NOMO-1 (cell line): Measurements from ENCODE around the gene SIK2.

ENCODE experiments used
- DNase-seq, 2 experiments: peaks; one replicate each; lab custom pipeline; 2025; ENCODE audit not compliant: unreplicated experiment in 2 of 2; lab: John Stamatoyannopoulos, UW

Gene SIK2

DNA sequence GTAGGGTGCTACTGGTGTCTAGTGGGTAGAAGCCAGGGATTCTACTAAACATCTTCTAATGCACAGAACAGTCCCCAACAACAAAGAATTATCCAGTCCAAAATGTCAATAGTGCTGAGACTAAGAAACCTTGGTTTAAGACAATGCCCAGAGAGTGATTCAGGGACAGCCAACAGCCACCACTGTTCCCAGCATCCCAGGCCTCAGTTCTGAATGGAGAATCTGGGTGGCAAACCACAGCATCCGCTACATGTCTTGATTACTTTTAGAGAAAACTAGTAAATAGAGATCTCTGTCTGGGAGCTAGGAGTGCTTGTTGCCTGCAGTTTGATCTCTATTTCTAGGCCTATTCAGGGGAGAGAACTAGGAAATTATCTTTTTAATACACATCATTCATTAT lies 20.9 kb upstream of the SIK2 start:
- no peak for DNase-seq

DNA sequence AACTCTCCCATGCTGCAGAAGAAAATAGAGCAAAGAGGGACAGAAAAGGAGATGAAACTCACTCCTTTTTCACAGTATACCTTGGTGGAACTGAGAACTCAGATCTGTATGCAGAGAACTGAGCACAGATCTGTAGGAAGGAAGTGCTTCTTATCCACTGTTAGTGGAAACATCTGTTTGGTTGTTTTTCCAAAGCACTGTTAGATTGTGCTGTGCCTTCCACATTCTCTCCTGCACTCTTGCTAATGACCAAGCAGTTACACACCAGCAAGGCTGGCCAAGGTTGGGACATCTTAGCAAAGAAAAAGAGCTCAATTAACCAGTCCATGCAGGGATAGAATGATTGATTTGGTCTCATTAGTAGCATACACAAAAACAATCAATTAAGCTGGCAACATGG lies 20.1 kb upstream of the SIK2 start:
- DNase-seq = no peak

DNA sequence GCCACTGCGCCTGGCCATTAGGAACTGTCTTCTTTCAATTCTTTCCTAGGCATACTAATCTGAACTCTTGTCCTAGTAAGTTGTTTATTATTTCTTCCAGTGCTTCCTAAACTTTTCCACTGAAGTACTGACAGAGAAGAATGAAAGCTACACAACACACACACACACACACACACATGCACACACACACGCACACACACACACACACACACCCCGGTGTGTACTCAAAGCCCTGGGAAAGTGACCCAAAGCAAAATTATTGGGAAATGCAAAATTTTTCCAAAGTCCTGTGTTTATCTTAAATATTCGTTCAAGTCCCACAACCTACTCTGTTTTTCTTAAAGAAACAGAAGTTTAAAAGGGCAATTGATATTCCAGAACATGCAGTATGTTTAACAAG lies 19.4 kb upstream of the SIK2 start:
- DNase-seq = no peak

DNA sequence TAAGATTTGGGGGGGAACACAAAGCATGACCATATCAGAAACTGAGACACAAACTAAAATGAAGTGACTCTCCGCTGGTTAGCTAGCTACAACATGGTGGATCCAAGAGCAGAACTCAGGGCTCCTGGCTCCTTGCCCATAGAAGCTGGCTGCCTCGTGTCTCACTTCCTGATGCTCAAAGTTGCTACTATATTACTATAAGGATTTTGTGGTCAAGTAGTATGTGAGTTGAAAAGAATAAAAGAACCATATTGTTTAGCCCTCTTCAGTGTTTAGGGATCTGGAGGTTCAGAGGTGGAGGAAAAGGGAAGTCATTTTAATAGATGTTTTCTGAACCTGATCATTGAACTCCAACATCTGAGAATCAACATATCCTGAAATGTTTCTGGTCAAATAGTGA lies 16.9 kb upstream of the SIK2 start:
- peak in 1 of 2 experiments; percentile 14 for DNase-seq

DNA sequence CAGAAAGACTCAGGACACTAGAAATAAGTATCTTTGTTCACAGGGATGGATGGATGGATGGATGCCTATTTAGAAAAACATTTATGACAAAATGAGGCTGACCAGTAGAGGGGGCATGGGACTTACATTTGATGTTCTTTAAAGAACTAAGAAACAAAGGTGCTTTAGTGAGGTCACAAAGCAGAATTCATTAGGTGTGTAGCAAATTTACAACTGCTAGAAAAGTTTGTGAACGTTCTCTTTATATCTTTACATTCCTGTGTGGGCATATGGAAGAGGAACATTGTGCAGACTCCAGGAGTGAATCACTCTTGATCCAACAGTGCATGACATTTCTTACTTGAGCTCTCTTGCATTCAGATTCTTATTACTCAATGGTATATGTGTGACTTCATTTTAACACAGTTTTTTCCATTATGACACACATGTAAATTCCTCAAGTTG lies 15.8 kb upstream of the SIK2 start:
- DNase-seq = peak in 1 of 2 experiments; percentile 39

DNA sequence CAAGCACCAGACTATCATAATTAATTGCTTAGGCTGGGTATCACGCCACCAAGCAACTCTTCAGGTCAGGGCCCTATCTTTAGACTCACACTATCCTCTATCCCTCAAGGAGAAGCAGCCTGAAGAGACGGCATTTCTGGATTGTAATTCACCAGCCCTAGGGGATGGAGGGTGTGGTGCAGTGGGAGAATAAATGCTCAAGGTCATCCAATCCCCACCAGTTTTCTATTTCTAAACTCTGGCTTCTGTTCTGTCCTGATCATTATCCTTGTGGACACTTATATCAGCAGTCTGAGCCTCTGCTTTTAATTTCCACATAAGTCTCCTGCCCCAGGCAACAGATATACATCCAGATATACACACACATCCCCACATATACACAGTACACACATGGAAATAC lies 13.1 kb upstream of the SIK2 start:
- DNase-seq = no peak

DNA sequence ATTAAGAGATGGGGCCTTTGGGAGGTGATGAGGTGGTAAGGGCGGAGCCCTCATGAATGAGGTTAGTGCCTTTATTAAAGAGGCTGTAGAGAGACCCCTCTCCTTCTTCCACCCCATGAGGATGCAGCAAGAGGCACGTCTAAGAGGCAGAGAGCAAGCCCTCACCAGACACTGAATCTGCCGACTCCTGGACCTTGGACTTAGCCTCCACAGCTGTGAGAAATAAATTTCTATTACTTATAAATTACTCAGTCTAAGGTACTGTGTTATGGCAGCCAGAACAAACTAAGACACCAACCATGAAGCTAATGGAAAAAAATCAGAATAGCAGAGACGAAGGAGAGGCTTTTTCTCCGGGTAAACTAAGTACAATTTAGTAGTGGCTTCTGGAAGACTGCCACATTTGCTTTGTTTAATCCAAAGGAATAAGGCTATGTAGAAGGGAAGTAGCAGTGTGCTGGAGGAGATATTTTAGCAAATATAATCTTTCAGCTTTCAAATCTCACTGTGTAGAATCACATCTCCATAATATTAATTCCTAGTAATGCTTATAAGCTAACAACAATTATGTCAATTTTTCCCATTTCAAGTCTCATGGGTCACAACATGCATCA lies 12.3 kb upstream of the SIK2 start:
- DNase-seq = no peak

DNA sequence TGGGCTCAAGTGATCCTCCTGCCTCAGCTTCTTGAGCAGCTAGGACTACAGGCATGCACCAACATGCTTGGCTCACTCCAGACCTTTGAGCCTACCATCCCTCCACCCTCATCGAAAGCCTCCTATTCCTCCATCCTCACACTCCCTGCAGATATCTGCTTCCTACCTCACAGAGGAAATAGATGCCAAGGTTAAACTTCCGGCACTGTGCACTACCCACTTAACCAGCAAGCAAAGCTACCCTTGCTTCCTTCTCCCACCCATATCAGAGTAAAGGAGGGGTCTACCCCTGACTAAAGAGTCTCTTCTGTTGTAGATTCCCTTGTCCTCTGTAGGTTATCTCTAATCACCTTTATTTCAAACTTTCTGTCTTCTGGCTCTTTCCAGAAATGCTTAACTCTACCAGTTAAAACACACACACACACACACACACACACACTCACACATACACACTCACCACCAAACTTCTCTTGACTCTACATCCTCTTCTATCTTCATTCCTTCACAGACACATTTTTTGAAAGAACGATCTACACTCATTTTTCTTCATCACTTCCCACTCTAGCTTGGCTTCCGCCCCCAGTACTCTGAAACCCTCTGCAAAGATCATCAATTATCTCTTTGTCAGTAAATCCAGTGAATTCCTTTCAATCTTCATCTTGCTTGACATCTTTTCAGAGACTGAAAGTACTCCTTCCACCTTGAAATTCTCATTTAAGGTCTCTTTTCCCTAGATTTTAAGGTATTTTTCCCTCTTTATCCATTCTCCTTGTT lies 10.9 kb upstream of the SIK2 start:
- DNase-seq = no peak

DNA sequence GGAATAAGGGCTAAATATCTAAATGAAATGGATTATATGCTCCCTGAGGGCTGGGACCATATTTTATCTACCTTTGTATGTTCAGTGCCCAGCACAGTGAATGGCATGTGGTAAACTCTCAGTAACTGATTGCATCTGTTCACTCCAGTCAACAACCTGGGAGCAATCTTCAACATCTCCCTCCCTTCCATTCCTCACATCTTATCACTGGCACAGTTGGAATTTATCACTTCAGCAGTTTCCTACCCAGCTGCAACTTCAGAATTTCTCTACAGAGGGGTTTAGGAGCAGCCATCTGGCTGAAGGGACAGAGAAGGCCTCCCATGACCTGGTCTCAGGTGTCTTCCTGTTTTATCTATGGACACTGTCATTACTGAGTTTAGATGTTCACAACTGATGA lies 9.8 kb upstream of the SIK2 start:
- no peak for DNase-seq

DNA sequence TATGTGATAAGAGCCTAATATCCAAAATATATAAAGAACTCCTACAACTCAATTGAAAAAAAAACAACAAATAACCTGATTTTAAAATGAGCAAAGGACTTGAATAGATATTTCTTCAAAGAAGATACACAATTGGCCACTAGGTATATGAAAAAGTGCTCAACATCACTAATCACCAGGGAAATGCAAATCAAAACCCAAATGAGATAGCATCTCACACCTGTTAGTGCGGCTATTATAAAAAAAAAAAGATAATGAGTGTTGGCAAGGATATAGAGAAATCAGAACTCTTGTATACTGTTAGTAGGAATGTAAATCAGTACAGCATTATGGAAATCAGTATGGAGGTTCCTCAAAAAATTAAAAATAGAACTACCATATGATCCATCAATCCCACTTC lies 5.9 kb upstream of the SIK2 start:
- no peak for DNase-seq

DNA sequence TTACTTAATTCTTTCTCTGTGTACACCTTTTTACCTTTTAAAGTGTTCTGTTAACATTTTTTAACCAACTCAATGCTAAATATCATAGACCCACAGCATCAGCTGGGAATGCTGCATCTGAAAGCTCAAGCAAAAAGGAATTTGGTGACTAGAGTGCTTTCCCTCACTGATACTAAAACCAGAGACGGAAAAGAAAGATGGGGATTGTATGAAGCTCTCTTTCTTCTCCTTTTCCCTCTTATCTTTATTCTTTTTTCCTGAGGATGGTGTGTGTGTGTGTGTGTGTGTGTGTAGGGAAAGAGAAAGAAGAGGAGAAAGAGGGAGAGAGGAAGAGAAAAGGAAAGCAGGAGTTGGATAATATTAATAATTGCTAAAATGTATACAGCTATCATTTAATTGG lies 4.1 kb upstream of the SIK2 start:
- no peak for DNase-seq

DNA sequence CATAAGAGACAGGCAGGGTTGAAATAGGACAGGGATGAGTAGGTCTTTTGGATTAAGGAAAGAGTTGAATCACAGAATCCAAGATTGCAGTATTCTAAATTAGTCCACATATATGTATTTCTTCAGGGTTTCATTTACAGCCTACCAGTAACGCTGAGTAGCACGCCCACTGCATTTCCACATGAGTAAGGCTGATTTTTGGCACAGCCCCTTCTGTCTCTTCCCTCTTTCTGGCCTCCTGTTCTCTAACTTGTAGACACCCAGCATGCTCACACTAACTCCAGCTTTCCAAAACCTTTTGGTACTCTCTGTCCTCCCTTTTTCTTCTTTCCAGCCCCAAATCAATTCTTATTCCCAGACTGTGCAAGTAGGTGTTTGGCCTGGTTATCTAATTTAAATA lies 3.7 kb upstream of the SIK2 start:
- DNase-seq = peak in 1 of 2 experiments; percentile 14

DNA sequence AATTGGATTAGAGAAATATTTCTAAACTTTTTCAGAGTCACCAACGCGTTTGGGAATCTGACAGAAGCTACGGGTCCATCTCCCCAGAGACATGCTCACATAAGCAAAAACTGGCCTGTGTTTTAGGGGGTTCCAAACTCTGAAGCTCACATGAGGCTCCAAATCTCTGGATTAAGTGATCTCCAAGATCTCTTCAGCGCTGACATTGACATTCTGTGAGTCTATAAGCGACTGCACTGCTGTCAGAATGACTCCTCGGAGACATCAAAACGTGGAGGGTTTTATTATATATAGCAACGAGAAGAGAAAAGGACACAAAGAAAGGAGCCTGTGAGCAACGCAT lies 642 bp upstream of the SIK2 start:
- no peak for DNase-seq

DNA sequence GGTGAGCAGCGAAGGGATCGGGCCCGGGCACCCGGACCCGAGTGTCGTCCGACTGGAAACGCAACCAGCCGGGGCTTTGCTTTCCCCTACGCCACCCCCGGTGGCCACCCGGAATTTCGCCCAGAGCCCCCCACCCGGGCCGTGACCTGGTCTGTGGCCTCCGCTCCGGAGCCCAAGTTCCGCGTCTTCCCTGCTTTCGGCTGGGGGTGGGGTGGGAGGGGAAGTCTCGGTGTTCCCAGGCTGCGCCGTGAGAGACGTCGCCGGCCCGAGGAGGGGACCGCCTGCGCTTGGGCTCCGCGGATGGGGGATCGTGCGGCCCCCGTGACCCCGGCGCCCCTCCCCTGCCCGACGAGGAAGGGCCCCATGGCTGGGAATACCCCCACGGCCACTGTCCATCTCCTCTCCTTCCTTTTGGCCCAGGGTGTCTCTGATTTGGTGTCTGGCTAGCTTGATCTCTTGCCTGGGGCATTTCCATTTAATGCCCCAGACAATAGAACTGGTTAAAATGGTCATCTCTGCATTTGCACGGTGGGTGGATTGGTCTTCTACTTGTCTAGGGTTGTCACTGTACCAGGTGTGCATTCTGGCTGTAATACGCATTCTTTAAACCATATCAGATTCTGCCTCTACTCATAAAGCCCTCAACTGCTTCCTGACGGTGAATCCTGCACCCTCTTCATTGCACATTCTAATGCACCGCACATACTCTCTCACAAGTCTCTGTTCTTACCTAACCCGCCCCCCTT lies 789 bp downstream of the SIK2 start:
- DNase-seq = peak in 1 of 2 experiments; percentile 27

DNA sequence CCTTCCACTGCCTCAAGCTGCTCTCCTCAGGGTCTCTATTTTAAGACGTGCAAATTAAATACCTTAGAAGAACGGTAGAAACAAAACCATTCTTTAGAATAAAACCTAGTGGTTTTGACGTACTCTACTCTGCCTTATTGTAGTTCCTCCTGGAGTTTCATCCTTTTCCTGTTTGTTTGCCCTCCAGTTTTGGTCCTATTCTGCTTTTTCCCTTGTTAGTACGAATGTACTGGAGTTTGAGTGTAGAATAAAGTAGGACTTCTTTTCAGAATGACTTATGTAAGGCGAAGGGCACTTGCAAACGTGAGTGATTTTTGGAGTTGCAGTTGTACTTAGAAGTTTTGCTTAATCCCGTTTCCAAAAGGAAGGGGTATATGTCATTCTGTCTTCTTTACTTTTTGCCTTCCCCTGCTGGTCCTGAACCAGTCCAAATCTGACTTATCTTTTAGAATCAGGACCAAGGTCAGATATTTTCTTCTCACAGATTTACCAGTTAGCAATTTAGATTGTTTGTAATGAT lies 1.4 kb downstream of the SIK2 start:
- peak in 1 of 2 experiments; percentile 17 for DNase-seq

DNA sequence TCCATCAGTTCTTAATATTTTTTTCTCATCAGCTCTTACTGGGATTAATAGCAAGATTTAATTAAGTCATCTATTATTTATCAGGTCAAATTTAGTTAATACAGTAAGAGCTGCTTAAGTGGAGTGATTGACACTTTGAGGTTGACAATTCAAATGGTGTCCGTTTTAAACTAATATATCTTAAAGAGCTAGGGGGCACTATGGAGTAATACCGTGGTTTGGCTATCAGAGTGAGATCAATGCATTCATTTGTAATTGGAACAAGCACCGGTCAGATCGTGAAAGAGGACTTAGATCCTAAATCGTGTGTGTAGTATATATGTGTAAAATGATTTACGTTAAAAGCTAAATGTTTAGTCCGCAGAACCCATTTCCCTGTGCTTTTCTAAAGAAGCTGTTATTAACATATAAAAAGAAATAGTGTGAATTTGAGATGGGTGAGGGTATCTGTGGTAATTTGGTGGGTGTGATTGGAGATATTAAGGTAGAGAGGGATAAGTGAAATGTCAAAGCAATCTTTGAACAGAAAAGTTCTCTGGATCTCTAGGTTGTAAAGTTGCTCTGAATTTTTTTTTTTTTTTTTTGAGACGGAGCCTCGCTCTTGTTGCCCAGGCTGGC lies 2.3 kb downstream of the SIK2 start:
- DNase-seq = peak; percentile 26 to 66

DNA sequence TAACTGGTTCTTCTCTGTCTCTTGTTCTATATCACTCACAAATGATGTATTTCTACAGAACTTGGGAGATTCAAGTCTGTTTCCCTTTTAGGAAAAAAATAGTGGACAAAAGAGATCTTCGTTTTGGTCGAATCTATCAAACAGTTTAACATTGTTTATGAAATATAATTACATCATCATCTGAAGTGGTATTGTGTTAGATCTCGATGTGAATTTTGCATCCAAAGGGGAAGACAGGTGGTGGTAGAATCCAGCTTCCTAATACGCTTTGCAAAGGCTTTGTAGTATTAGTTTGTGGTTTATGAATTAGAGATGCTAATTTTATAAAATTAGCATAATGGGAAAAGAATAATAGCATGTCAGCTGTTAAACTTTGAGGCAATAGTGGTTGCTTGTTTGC lies 3.4 kb downstream of the SIK2 start:
- no peak for DNase-seq

DNA sequence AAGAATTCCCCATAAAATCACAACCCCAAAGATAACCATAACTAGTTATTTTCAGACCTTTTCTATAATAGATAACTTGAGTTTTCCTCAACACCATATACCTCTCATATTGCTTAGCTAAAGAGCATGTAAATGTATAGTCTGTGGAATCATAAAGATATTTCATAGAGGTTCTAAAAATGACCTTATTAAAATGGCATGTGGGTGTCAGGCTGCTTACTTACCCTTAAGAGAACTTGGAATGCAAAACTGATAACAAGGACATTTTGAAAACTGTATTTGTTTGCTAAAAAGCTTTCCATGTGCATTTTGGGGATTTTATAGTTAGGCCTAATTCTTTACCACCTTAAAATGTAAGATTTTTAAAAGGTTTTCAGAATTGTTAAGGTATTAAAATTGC lies 4.7 kb downstream of the SIK2 start:
- no peak for DNase-seq

DNA sequence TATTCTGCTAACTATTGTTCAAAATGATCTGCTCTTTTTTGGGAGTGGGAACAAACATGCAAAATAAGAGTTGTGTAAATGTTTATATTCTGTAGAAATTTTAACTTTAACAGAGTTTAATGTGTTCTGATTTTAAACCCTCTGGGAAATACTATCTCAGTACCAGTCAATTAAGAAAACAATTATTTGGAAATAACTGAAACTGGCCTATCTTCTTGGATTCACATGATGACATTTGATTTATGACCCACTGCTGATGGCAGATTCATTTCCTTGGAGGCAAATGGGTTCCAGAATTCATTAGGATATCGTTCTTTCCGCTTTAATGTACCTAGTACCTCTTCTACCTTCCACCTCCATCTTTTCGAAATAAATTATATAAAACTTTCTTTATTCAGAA lies 5.5 kb downstream of the SIK2 start:
- DNase-seq = no peak

DNA sequence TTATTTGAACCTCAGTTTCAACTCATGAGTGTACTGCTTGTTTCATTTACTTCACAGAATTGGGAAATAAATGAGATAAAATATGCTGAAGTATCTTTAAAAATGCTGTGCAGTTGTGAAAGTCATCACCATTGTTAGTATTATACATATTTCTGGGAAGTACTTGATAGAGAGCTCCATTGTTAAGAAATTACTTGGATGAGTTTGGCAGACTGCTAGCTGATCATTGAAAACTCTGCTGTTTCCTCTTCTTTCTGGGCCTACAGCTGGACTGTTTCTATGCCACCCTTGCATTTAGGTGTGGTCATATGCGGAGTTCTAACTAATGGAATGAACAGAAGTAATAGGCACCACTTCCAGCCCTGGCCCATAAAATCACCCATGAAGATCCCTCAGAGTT lies 10.0 kb downstream of the SIK2 start:
- no peak for DNase-seq

DNA sequence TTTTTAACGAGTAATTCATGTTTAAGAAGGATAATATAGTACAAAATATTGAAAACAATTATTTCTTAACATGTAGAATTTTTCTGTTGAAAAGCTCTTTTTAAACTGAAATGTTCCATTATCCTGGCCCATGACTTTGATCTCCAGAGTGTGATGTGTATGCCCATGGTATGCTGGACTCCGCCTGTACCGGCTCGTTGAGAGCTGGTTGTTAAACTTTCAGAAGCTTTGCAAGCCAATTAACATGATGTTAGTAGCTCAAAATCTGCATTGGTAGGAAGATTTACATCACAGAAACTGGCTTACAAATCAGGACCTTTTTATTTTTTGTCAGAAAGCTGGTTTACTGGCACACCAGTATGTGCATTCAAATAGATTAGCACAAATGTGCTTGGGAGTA lies 15.0 kb downstream of the SIK2 start:
- no peak for DNase-seq
